ENCODE measurements around the gene PTPRS.
A peak's percentile ranks its signal among the peaks of the same experiment; 100 is the strongest.

Gene PTPRS

DNA sequence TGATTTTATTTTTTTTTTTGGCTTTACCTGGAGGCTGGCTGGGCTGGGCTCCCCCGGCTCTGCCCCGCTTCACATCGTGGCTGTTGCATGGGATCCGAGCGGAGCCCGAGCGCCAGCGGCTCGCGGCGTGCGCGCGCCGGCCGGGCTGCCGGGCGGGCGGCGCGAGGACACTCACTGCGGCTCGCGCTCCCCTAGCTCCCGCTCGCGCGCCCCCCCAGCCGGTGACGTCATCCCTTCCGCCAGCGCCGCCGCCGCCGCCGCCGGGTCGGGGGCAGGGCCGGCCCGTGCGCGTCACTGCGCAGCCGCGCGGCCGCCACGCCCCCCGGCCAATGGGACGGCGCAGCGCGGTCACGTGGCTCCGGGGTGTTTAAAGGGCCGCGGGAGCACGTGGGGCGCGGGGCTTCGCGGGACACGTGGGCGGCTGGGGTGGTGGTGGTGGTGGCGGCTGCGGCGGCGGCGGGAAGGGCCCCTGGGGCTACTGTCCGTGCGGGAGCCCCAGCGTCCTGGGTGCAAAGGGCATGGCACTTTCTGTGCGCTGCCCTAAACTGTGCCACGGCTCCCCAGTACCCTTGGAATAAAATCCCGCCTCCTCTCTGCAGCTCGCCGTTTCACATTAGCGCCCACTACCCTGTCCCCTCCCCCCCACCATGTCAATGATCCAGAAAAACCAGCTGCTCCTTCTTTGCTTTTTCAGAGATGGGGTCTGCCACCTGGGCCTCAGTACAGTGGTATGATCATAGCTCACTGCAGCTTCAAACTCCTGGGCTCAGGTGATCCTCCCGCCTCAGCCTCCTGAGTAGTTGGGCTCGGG, at the start of gene PTPRS (continued):
- TF ChIP-seq, protein P1, sequence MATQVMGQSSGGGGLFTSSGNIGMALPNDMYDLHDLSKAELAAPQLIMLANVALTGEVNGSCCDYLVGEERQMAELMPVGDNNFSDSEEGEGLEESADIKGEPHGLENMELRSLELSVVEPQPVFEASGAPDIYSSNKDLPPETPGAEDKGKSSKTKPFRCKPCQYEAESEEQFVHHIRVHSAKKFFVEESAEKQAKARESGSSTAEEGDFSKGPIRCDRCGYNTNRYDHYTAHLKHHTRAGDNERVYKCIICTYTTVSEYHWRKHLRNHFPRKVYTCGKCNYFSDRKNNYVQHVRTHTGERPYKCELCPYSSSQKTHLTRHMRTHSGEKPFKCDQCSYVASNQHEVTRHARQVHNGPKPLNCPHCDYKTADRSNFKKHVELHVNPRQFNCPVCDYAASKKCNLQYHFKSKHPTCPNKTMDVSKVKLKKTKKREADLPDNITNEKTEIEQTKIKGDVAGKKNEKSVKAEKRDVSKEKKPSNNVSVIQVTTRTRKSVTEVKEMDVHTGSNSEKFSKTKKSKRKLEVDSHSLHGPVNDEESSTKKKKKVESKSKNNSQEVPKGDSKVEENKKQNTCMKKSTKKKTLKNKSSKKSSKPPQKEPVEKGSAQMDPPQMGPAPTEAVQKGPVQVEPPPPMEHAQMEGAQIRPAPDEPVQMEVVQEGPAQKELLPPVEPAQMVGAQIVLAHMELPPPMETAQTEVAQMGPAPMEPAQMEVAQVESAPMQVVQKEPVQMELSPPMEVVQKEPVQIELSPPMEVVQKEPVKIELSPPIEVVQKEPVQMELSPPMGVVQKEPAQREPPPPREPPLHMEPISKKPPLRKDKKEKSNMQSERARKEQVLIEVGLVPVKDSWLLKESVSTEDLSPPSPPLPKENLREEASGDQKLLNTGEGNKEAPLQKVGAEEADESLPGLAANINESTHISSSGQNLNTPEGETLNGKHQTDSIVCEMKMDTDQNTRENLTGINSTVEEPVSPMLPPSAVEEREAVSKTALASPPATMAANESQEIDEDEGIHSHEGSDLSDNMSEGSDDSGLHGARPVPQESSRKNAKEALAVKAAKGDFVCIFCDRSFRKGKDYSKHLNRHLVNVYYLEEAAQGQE (tag by site-specific recombination; IDR thresholded peaks at IDR 0.05) = no peak
- TF ChIP-seq, protein P2, sequence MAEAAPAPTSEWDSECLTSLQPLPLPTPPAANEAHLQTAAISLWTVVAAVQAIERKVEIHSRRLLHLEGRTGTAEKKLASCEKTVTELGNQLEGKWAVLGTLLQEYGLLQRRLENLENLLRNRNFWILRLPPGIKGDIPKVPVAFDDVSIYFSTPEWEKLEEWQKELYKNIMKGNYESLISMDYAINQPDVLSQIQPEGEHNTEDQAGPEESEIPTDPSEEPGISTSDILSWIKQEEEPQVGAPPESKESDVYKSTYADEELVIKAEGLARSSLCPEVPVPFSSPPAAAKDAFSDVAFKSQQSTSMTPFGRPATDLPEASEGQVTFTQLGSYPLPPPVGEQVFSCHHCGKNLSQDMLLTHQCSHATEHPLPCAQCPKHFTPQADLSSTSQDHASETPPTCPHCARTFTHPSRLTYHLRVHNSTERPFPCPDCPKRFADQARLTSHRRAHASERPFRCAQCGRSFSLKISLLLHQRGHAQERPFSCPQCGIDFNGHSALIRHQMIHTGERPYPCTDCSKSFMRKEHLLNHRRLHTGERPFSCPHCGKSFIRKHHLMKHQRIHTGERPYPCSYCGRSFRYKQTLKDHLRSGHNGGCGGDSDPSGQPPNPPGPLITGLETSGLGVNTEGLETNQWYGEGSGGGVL (tag by site-specific recombination; IDR thresholded peaks at IDR 0.05) = peak; percentile 17; the same call in 1 of the 2 replicates
- TF ChIP-seq ZFP69B (tag by site-specific recombination; IDR thresholded peaks at IDR 0.05) = peak; percentile 78

DNA sequence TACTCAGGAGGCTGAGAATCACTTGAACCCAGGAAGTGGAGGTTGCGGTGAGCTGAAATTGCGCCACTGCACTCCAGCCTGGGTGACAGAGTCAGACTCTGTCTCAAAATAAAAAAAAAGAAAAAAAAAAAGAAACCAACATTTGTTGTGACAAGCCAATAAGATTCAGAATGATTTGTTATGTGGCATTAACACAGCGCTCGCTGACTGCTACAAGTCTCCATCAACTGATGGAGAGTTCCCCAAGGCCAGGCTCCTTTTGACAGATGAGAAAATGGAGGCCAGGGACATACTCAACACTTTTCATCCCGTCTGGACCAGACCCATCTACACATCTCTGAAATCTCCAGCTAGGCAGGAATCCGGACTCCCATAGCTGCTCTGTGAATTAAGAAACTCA, 48.7 kb upstream of the PTPRS start:
- CTCF ChIA-PET = interaction anchor here (0.8 kb wide), 1 partner anchor 12 kb away, joined by 3 read pairs; no protein-coding TSS in a partner anchor
- no peak overlapping the region for H3K27ac ChIP-seq (ENCODE audit: extremely low read depth, low read depth, low read length)
- no peak overlapping the region for H3K4me3 ChIP-seq (ENCODE audit: low read depth, low read length)
- no peaks in the 10 kb centered on the region for H3K9me3 ChIP-seq (ENCODE audit: control insufficient read depth, insufficient read depth, low read depth, low read length)
- H3K4me1 ChIP-seq (ENCODE audit: control insufficient read depth, insufficient read depth, low read length) = no peaks in the 10 kb centered on the region
- POLR2A ChIA-PET = no interaction called here
- peak; percentile 94 for TF ChIP-seq RBAK (tag by site-specific recombination; IDR thresholded peaks at IDR 0.05)
- no peak for TF ChIP-seq ZNF585B (tag by site-specific recombination; IDR thresholded peaks at IDR 0.05)
- H3K36me3 ChIP-seq (ENCODE audit: control insufficient read depth in 2 of 2, insufficient read depth in 1 of 2, low read length in 2 of 2) = no peaks in the 10 kb centered on the region

DNA sequence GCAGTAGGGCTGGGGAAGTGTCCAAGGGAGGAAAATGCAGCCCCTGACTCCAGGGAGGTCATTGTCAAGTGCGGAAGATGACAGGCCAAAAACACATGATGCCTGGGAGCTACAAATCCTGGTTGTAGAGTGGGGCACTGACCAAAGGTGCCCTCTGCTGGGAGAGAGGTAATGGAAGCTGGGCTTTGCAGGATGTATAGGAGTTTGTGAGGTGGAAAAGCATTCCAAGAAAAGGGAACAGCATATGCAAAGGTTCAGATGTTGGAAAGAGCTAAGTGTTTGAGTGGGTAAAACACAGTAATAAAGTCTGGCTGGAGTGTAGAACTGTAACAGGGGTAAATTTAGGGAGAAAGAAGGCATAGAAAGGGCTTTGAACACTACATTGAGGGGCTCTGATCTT, 46.9 kb upstream of the PTPRS start:
- H3K4me3 ChIP-seq (ENCODE audit: low read depth, low read length) = no peak overlapping the region
- no peaks in the 10 kb centered on the region for H3K9me3 ChIP-seq (ENCODE audit: control insufficient read depth, insufficient read depth, low read depth, low read length)
- H3K36me3 ChIP-seq (ENCODE audit: control insufficient read depth in 2 of 2, insufficient read depth in 1 of 2, low read length in 2 of 2) = no peaks in the 10 kb centered on the region
- no peaks in the 10 kb centered on the region for H3K4me1 ChIP-seq (ENCODE audit: control insufficient read depth, insufficient read depth, low read length)
- ChIA-PET POLR2A (no interaction called here), CTCF (interaction anchor here (0.6 to 1.2 kb wide), 3 partner anchors 10 to 578 kb away, joined by 3 to 8 read pairs (median 4); no protein-coding TSS in a partner anchor)
- H3K27ac ChIP-seq (ENCODE audit: extremely low read depth, low read depth, low read length) = no peak overlapping the region
- no peak for TF ChIP-seq ZNF155 (tag by site-specific recombination; IDR thresholded peaks at IDR 0.05)
- TF ChIP-seq ZFP3 (tag by site-specific recombination; IDR thresholded peaks at IDR 0.05; ENCODE audit: low read depth) = peak; percentile 93
- TF ChIP-seq, protein P3, sequence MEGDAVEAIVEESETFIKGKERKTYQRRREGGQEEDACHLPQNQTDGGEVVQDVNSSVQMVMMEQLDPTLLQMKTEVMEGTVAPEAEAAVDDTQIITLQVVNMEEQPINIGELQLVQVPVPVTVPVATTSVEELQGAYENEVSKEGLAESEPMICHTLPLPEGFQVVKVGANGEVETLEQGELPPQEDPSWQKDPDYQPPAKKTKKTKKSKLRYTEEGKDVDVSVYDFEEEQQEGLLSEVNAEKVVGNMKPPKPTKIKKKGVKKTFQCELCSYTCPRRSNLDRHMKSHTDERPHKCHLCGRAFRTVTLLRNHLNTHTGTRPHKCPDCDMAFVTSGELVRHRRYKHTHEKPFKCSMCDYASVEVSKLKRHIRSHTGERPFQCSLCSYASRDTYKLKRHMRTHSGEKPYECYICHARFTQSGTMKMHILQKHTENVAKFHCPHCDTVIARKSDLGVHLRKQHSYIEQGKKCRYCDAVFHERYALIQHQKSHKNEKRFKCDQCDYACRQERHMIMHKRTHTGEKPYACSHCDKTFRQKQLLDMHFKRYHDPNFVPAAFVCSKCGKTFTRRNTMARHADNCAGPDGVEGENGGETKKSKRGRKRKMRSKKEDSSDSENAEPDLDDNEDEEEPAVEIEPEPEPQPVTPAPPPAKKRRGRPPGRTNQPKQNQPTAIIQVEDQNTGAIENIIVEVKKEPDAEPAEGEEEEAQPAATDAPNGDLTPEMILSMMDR (tag by site-specific recombination; IDR thresholded peaks at IDR 0.05) = 0 out of 2 replicates have a peak, but pooled peaks have one; percentile 14
- TF ChIP-seq ZNF621 (tag by site-specific recombination; IDR thresholded peaks at IDR 0.05) = no peak

DNA sequence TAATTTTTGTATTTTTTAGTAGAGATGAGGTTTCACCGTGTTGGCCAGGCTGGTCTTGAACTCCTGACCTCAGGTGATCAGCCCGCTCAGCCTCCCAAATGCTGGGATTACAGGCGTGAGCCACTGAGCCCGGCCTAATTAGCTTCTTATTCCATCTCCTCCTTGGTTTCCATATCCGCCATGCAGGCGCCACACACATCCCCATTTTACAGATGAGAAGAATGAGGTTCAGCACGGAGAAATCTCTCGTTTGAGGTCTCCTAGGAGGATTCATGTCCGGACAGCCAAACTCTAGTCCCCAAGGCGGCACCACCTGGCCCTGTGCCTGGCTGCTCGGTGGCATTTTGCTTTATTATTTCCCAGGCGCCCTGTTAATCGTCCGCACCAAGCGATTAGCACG, 46.2 kb upstream of the PTPRS start:
- CTCF ChIA-PET = interaction anchor here (0.6 to 1.2 kb wide), 2 partner anchors 9 to 90 kb away, joined by 3 to 8 read pairs; no protein-coding TSS in a partner anchor
- H3K4me1 ChIP-seq (ENCODE audit: control insufficient read depth, insufficient read depth, low read length) = no peaks in the 10 kb centered on the region

More for the DNA sequence above, 46.2 kb upstream of the PTPRS start:
- Histone ChIP-seq H3K4me3 (ENCODE audit: low read depth, low read length) (no peak overlapping the region), H3K36me3 (ENCODE audit: control insufficient read depth in 2 of 2, insufficient read depth in 1 of 2, low read length in 2 of 2) (no peaks in the 10 kb centered on the region), H3K27ac (ENCODE audit: extremely low read depth, low read depth, low read length) (no peak overlapping the region), H3K9me3 (ENCODE audit: control insufficient read depth, insufficient read depth, low read depth, low read length) (no peaks in the 10 kb centered on the region)
- TF ChIP-seq ZNF677 (tag by site-specific recombination; IDR thresholded peaks at IDR 0.05) (no peak), ZNF624 (tag by site-specific recombination; IDR thresholded peaks at IDR 0.05) (no peak), ZFP69B (tag by site-specific recombination; IDR thresholded peaks at IDR 0.05) (no peak), ZNF777 (tag by site-specific recombination; IDR thresholded peaks at IDR 0.05; ENCODE audit: borderline replicate concordance) (no peak), ZNF558 (tag by site-specific recombination; IDR thresholded peaks at IDR 0.05) (no peak), ZNF501 (tag by site-specific recombination; IDR thresholded peaks at IDR 0.05) (no peak), ZNF2 (tag by site-specific recombination; IDR thresholded peaks at IDR 0.05) (no peak), SETDB1 (IDR thresholded peaks at IDR 0.05; ENCODE audit: insufficient read length, low read length) (no peak)
- TF ChIP-seq, protein P4, sequence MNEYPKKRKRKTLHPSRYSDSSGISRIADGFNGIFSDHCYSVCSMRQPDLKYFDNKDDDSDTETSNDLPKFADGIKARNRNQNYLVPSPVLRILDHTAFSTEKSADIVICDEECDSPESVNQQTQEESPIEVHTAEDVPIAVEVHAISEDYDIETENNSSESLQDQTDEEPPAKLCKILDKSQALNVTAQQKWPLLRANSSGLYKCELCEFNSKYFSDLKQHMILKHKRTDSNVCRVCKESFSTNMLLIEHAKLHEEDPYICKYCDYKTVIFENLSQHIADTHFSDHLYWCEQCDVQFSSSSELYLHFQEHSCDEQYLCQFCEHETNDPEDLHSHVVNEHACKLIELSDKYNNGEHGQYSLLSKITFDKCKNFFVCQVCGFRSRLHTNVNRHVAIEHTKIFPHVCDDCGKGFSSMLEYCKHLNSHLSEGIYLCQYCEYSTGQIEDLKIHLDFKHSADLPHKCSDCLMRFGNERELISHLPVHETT (tag by site-specific recombination; IDR thresholded peaks at IDR 0.05) = no peak
- POLR2A ChIA-PET = no interaction called here
